GM18951 (cell line): ENCODE measurements around the gene SLC66A2.

Experiments used
- POLR2A ChIP-seq: IDR thresholded peaks from 4 replicates; pipeline ENCODE4 v1.6.1; 2011; ENCODE audit warnings: mild to moderate bottlenecking; ENCODE audit not compliant: insufficient read length, insufficient read depth; ENCODE audit errors: extremely low read depth
- in situ Hi-C: fragments of 300-500 bp; cut with MboI; formaldehyde crosslinking; loops from one replicate; pipeline ENCODE4 v1.12.0; 2022; ENCODE audit warnings: low sequenced_read_pairs, mixed read lengths, inconsistent platforms; ENCODE audit not compliant: unreplicated experiment

The SLC66A2 gene

DNA sequence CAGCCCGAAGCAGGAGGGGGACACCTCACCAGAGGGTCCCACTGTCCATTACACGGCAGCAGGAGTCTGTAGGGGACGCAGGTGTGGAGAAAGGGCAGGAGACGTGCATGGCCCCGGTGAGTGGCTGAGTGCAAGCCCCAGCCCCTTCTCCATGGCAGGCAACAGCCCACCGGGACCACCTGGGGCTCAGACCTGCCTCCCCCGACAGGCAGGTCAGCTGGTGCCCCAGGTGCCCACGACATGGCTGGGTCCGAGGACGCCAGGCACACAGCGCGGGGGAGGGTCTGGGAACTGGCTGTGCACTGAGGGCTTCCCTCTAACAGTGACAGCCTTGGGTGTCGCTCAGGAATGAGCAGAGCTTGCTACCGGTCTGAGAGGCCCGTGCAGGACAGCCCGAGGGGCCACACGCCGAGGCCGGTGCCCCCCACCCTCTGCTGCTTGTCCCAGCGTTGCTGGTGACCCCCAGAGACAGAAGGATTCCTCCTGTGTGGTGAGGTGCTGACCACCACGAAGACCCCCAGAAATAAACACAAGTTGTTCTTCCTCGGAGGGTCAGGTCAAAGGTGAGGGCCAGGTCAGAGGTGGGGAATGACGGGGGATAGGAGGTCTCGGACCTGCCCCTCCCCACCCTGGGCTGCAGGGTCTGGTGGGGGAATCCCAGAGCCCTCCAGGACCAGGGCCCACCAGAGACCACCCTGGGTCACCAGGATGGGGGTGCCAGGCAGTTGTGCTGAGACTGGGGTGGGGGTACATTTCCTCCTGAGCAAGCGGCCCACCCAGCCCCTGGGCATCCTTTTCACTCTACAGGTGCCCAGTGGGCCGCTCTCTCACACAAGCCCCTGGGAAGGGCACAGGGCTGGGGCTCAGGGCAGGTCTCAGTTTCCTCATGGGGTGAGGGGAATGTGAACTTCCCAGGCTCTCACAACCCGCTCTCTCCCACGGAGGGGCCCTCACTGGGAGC lies 50.6 kb downstream of the SLC66A2 start:
- TF ChIP-seq POLR2A: no peak
- in situ Hi-C loops: no loop called here

- in situ Hi-C loops: no loop called here
- no peak for TF ChIP-seq POLR2A
Observed at GRCh38 chr18:79899609-79900445, 51.6 kb downstream of the SLC66A2 start.

- in situ Hi-C loops: no loop called here
- no peak for TF ChIP-seq POLR2A
Observed at GRCh38 chr18:79898952-79899608, 52.4 kb downstream of the SLC66A2 start.

DNA sequence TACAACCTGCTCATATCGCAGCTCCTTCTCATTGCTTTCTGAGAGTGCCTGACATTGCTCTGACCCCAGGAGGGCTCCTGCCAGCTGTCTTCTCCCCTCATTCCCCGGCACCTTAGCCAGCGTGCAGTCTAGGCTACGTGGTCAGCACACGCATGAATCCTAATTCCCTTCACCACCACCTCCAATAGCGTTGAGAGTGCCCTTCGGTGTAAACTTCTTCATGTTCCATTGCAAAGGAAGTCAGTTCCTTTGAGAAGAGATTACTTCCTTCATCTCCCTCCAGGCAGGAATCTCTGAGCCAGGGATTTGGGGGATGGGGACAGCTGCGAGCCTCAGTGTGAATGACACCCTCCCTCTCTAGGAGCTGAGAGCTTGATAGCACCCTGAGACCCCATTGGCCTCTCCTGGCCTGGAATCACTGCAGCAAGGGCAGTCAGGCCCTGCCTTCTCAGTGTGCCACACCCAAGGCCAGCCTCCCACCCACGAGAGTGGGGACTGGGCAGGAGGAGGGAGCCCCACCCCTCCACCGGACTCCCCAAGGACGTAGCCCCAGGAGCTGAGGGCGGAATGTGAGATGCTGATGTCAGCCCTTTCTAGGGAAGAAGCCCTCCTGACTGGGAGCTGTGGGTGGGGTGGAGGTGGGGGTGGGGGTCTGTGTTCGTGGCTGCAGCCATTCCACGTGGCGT lies 53.4 kb downstream of the SLC66A2 start:
- in situ Hi-C loops: no loop called here

GRCh38 chr18:79896738-79897137 lies 54.7 kb downstream of the SLC66A2 start:
- in situ Hi-C loops: no loop called here
- no peak for TF ChIP-seq POLR2A

More for the DNA sequence above, 53.4 kb downstream of the SLC66A2 start:
- no peak for TF ChIP-seq POLR2A

DNA sequence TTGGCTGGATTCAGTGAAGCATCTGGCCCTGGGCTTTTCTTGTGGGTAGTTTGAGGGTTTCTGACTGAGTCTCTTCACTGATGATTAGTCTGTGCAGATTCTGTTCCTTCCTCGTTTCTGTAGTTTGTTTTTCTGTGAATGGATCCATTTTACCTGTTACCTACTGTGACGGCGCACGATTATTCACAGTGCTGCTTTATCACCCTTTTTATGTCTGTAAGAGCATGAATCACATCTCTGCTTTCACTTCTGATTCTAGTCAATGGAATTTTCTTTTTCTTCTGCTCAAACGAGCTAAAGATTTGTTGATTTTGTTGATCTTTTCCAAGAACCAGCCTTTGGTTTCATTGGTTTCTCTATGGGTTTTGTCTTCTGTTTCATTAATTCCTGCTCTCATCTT lies 60.8 kb downstream of the SLC66A2 start:
- no peak for TF ChIP-seq POLR2A
- in situ Hi-C loops: no loop called here

DNA sequence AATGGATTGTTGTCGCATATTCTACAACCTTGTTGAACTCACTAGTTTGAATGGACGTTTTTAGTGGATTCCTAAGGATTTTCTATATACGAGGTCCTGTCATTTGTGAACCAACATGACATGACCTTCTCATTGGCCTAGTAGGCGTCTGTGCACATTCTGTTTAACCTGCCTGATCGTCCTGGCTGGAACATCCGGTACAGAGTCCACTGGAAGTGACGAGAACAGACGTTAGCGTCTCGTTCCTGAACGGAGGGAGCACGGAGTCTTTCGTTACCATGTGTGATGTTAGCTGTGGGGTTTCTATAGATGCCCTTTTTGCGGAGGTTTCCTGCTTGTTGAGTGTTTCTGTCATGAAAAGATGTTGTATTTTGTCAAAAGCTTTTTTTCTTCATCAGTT lies 61.9 kb downstream of the SLC66A2 start:
- in situ Hi-C loops: no loop called here
- no peak for TF ChIP-seq POLR2A

DNA sequence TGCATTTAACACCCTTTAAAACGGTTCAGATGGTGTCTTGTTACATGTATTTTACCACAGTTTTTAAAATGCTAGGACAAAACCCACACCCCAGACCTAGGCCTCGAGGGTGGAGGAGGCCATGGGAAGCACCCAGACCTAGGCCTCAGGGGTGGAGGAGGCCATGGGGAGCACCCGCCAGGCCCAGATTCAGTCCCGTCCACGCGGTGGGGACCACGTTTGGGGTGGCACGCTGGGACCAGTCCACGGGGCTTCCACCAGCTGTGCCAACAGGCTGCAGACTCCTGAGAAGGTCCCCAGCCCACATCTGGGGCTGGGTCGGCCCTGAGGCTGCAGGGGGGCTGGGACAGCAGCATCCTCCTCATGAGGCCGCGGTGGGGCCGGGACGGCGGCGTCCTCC lies 63.4 kb downstream of the SLC66A2 start:
- in situ Hi-C loops: no loop called here
- no peak for TF ChIP-seq POLR2A

GRCh38 chr18:79887181-79888000 lies 64.1 kb downstream of the SLC66A2 start:
- in situ Hi-C loops: no loop called here
- TF ChIP-seq POLR2A: no peak

DNA sequence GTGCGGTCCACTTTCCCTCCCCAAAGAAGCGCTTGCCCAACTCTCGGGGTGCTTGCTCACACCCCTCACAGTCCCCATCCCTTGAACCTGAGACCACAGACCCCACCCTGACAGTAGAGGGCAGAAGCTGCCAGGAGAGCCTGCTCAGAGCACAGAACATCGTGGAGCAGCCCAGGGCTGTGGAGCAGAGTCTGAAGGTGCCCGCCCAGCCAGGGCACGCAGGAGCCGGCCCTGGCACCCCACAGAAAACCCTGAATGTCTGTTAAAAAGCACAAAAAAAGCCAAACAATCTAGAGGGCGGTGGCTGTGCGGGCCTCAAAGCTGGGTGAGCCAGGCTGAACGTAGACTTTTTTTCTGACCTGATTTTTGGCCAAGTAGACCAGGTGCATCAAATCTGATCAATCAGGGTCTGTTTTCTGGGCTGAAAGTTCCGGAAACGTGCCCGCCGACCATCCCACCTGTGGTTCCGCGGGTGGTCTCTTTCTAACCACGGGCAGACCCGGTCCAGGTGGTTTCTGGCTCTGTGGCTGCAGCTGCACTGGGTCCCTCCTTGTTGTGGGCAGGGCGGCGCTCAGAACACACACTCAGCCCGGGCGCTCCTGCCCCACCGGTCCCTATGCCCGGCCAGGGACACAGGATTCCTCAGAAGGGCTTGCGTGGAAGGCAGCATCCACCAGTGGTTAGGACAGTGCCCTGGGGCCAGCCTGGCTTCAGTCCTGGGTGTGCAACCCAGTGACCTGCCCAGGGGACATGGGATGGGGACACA lies 66.3 kb downstream of the SLC66A2 start:
- in situ Hi-C loops: no loop called here
- no peak for TF ChIP-seq POLR2A

DNA sequence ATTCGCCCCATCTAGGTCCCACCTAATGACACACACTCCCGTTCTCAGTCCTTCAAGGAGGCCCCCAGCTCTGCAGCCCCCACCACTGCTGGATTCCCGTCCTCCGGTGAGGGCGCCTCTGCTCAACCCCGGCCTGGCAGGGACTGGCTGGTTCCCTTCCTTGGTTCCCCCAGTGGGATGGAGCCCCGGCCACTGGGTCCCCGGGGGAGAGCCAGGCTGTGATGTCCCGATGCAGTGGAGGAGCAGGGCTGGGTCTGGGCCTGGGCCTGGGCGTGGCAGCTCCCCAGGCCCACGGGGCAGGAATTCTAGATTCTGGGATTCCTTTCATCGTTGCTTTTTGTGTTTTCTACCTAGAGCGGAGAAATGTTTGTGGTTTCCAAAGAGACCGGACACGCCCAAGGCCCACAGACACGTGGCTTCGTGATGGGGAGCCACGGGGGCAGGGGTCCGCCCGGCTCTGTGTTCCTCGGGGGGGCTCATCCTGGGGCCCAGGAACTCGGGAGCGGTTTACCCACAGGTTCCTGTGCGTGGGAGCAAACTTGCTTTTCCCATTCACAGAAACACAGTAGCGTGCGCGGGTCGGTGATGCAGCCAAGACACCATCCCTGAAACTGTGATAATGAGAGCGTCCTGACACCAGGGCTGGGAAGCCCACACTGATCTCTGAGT lies 67.0 kb downstream of the SLC66A2 start:
- in situ Hi-C loops: no loop called here
- no peak for TF ChIP-seq POLR2A
